Erythroblast (primary cell): ENCODE results near the gene NSD1.

ENCODE experiments used
- GATA1 ChIP-seq: IDR thresholded peaks from 2 replicates; pipeline ENCODE4 v1.6.1; 2011; ENCODE audit warnings: low read depth, mild to moderate bottlenecking, control low read depth, low read length, moderate library complexity
- POLR2A ChIP-seq: IDR thresholded peaks from 2 replicates; pipeline ENCODE4 v1.6.1; 2011; ENCODE audit warnings: mild to moderate bottlenecking, low read length

- TF ChIP-seq GATA1 (no peak), POLR2A (peak; percentile 40)
Measured at GRCh38 chr5:177116631-177117373, 16.8 kb upstream of the NSD1 start.
